A673 (cell line): Measurements from ENCODE around the gene PRR14L.
"Not testable (repeated sequence)": the region's sequence is repeated elsewhere in the genome, so short reads cannot be mapped to it uniquely, and the experiment has no call there.

Experiments
- EZH2 ChIP-seq: fragments of 200-600 bp; sonication (generic); IDR thresholded peaks from 2 replicates; pipeline ENCODE4 v1.6.1; 2017; ENCODE audit warnings: borderline replicate concordance, low read depth, mild to moderate bottlenecking, mixed read lengths, antibody characterized with exemption, low read length; ENCODE audit not compliant: poor library complexity, severe bottlenecking
- TF ChIP-seq, protein P1 (sequence below): fragments of 300-800, 200-600 bp; sonication (generic); conservative IDR thresholded peaks from 2 replicates; pipeline ENCODE4 v1.5.1; 2017; ENCODE audit warnings: low read depth, mild to moderate bottlenecking, antibody characterized with exemption, low read length, moderate library complexity, mixed read lengths

GRCh38 chr22:31674219-31674618 is 75.7 kb downstream of the PRR14L start:
- TF ChIP-seq, protein P1, sequence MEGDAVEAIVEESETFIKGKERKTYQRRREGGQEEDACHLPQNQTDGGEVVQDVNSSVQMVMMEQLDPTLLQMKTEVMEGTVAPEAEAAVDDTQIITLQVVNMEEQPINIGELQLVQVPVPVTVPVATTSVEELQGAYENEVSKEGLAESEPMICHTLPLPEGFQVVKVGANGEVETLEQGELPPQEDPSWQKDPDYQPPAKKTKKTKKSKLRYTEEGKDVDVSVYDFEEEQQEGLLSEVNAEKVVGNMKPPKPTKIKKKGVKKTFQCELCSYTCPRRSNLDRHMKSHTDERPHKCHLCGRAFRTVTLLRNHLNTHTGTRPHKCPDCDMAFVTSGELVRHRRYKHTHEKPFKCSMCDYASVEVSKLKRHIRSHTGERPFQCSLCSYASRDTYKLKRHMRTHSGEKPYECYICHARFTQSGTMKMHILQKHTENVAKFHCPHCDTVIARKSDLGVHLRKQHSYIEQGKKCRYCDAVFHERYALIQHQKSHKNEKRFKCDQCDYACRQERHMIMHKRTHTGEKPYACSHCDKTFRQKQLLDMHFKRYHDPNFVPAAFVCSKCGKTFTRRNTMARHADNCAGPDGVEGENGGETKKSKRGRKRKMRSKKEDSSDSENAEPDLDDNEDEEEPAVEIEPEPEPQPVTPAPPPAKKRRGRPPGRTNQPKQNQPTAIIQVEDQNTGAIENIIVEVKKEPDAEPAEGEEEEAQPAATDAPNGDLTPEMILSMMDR, result not testable (repeated sequence)
- not testable (repeated sequence) for TF ChIP-seq EZH2
